ENCODE results near the gene TCTN2.

Gene TCTN2

DNA sequence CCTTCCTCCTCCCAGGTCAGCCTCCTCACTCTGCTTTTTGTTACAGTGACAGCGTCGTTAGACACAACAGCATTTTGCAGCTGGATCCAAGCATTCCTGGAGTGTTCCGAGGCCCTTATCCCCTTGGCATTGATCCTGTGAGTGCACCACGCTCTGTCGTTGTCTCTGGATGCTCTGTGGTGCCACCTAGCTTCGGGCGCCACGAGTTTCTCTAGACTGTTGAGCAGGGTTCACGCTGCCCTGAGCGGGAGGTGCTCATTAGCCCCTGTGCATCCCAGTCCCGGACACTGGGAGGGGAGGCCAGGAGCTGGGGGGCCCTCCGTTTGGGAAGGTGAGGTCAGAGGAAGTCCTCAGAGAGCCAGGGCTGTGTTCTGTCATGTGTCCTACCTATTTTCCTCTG, 73.9 kb downstream of the TCTN2 start:
- no peak for DNase-seq

DNA sequence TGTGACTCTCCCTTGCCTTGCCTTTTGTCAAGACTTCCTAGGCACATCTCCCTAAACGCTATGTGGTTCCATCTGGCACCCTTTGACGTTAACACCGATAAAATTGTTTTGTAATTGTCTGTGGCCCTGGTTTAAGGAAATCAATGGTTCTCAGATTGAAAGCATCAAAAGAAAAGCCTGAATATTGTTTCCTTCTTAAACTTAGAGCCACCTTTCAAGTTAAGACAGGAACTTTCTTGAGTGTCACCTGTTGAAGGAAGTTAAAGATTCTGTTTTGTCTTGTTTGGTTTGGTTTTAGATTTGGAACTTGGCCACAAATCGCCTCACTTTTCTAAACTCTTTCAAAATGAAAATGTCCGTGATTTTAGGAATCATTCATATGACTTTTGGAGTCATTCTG, 76.4 kb downstream of the TCTN2 start:
- DNase-seq, result no peak

DNA sequence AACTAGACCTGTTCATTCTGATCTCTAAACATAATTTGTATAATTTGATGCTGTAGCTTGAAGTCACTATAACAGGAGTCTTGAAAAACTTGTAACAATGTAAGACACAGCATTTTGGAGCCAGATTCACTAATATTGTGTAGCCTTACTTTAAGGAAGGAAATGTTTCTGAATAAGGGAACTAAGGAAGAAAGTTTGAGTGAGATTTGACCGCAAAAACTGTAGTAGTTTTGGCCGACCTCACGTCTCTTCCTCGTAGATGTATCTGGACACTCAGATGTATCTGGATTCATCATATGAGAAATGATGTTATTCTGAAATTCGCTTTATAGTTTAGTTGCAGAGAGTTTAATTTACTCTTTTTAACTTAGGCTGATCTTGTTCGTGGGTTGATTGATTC, 77.2 kb downstream of the TCTN2 start:
- no peak for DNase-seq

GRCh38 chr12:123748661-123749060, 77.7 kb downstream of the TCTN2 start:
- no peak for DNase-seq

DNA sequence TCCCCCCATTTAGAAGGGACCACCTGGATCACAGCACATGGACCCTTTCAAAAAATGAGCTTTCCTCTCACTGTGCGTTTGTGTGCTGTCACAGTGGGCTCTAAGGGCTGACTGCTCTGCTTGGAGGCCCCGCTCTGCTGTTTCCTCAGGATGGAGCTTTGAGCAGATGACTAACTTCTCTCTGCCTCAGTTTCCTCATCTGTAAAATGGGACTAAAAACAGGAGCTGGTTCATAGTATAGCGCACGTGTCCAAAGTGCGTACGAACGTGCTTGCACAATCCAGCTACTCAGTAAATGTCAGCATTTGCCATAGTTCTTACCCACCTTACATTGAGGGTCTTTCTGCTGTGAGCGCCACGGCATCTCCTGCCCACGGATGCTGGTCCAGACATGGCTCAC, 78.4 kb downstream of the TCTN2 start:
- DNase-seq, result no peak

DNA sequence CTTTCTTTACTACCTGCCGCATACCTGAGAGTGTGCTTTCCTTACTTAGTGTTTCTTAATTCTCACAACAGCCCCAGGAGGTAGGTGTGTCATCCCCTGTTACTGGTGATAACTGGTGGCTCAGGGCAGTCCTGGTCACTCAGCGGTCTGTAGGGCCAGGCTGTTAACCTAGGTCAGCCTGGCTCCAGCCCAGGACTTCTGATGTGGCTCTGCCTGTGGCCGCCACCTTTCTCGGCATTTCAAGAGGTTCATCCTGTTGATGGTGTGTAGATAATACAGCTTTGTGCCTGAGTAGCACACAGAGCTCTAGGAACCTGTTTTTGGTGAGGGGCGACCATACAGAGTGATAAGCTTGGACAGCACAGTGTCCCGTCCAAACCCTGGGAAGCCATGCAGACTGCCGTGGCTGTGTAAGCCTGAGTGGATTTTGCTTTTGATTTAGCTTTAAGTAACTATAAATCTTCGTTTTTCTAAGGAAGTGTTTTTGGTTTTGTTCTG, 79.3 kb downstream of the TCTN2 start:
- DNase-seq, result no peak

DNA sequence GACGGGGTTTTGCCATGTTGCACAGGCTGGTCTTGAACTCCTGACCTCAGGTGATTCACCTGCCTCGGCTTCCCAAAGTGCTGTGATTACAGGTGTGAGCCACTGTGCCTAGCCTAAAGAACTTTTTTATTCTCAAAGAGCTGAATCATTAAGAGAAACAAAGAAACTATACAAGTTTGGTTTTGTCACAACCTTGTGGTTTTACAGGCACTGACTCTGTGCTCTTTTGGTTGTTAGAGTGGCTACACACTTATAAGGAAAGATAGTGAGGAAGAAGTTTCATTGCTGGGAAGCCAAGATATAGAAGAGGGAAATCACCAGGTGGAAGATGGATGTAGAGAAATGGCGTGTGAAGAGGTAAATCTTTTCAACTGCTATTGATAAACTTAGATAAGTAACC, 81.1 kb downstream of the TCTN2 start:
- DNase-seq, result no peak

- DNase-seq, result no peak
Measured at GRCh38 chr12:123754041-123754772, 83.3 kb downstream of the TCTN2 start.

- DNase-seq, result no peak
Measured at GRCh38 chr12:123757561-123757960, 86.6 kb downstream of the TCTN2 start.

Data from cortex of kidney (tissue), 1 donor.